Mesenchymal stem cell (in vitro differentiated cells and primary cell): ENCODE measurements around the gene ADAM8.
A peak's percentile ranks its signal among the peaks of the same experiment; 100 is the strongest.

ENCODE experiments used
- DNase-seq: peaks from one replicate; pipeline ENCODE4 v3.0.0-alpha.2; 2013
- H2AFZ ChIP-seq: one replicate; pipeline ENCODE4 v1.6.1; 2013; ENCODE audit warnings: low read depth, mild to moderate bottlenecking, control low read depth, inconsistent platforms, low read length, moderate library complexity
- H2AK5ac ChIP-seq: 2 replicates; pipeline ENCODE4 v1.6.1; 2013; ENCODE audit warnings: low read length, moderate library complexity, mild to moderate bottlenecking, inconsistent platforms; ENCODE audit not compliant: severe bottlenecking
- H2BK120ac ChIP-seq: one replicate; pipeline ENCODE4 v1.6.1; 2013; ENCODE audit warnings: low read depth, mild to moderate bottlenecking, inconsistent platforms, low read length, moderate library complexity
- H2BK12ac ChIP-seq, 2 experiments: one replicate each; pipeline ENCODE4 v1.6.1; 2013; ENCODE audit warnings: inconsistent platforms in 2 of 2, low read length in 2 of 2, mild to moderate bottlenecking in 2 of 2, moderate library complexity in 2 of 2, control low read depth in 1 of 2
- H2BK15ac ChIP-seq: one replicate; pipeline ENCODE4 v1.6.1; 2013; ENCODE audit warnings: mild to moderate bottlenecking, low read depth, inconsistent platforms; ENCODE audit not compliant: poor library complexity, severe bottlenecking
- H2BK5ac ChIP-seq: 2 replicates; pipeline ENCODE4 v1.6.1; 2013; ENCODE audit warnings: low read depth, mild to moderate bottlenecking, low read length, control low read depth, inconsistent platforms; ENCODE audit not compliant: poor library complexity, severe bottlenecking
- H3K14ac ChIP-seq, 2 experiments: one replicate each; pipeline ENCODE4 v1.6.1; 2013; ENCODE audit warnings: inconsistent platforms in 2 of 2, low read length in 2 of 2, control low read depth in 1 of 2, mild to moderate bottlenecking in 1 of 2, moderate library complexity in 1 of 2
- H3K18ac ChIP-seq, 2 experiments: one replicate each; pipeline ENCODE4 v1.6.1; 2013; ENCODE audit warnings: inconsistent platforms in 2 of 2, low read length in 2 of 2, control low read depth in 1 of 2, low read depth in 1 of 2, mild to moderate bottlenecking in 1 of 2
- H3K23ac ChIP-seq, 2 experiments: one replicate each; pipeline ENCODE4 v1.6.1; 2013; ENCODE audit warnings: inconsistent platforms in 2 of 2, low read length in 2 of 2, mild to moderate bottlenecking in 2 of 2, moderate library complexity in 2 of 2, control low read depth in 1 of 2
- H3K27ac ChIP-seq: 2 replicates; pipeline ENCODE4 v1.5.1; 2013; ENCODE audit warnings: mild to moderate bottlenecking, moderate library complexity, low read length, control low read depth, inconsistent platforms; ENCODE audit not compliant: poor library complexity, severe bottlenecking
- H3K27me3 ChIP-seq, 2 experiments: 2 replicates each; pipeline versions ENCODE4 v1.6.1 to v1.7.0; 2013; ENCODE audit warnings: low read length in 2 of 2, mild to moderate bottlenecking in 2 of 2, moderate library complexity in 2 of 2, control low read depth in 1 of 2, inconsistent platforms in 1 of 2; ENCODE audit not compliant: control insufficient read depth in 1 of 2, insufficient read depth in 1 of 2
- H3K36me3 ChIP-seq, 2 experiments: 2 replicates each; pipeline versions ENCODE4 v1.6.1 to v1.7.0; 2013; ENCODE audit warnings: low read length in 2 of 2, control low read depth in 1 of 2, inconsistent platforms in 1 of 2, low read depth in 1 of 2, mild to moderate bottlenecking in 1 of 2; ENCODE audit not compliant: insufficient read depth in 2 of 2, control insufficient read depth in 1 of 2
- H3K4ac ChIP-seq, 2 experiments: one replicate each; pipeline ENCODE4 v1.6.1; 2013; ENCODE audit warnings: inconsistent platforms in 2 of 2, low read length in 2 of 2, mild to moderate bottlenecking in 2 of 2, moderate library complexity in 2 of 2, control low read depth in 1 of 2, low read depth in 1 of 2
- H3K4me1 ChIP-seq: 2 replicates; pipeline ENCODE4 v1.6.1; 2013; ENCODE audit warnings: low read depth, low read length, control low read depth; ENCODE audit not compliant: control insufficient read depth, insufficient read depth
- H3K4me2 ChIP-seq: 2 replicates; pipeline ENCODE4 v1.6.1; 2013; ENCODE audit warnings: low read length, mild to moderate bottlenecking, inconsistent platforms; ENCODE audit not compliant: poor library complexity, severe bottlenecking
- H3K4me3 ChIP-seq, 2 experiments: 2 replicates each; pipeline versions ENCODE4 v1.5.1 to v1.7.0; 2013; ENCODE audit warnings: low read length in 2 of 2, mild to moderate bottlenecking in 2 of 2, control low read depth in 1 of 2, low read depth in 1 of 2; ENCODE audit not compliant: insufficient read depth in 1 of 2
- H3K79me1 ChIP-seq: replicated peaks from 2 replicates; pipeline ENCODE4 v1.6.1; 2013; ENCODE audit warnings: mild to moderate bottlenecking, control low read depth, low read length, inconsistent platforms; ENCODE audit not compliant: poor library complexity, severe bottlenecking
- H3K9ac ChIP-seq: 2 replicates; pipeline ENCODE4 v1.7.0; 2013; ENCODE audit warnings: mild to moderate bottlenecking, low read length, moderate library complexity
- H3K9me3 ChIP-seq: 2 replicates; pipeline ENCODE4 v1.7.0; 2013; ENCODE audit warnings: mild to moderate bottlenecking, low read length; ENCODE audit not compliant: control insufficient read depth
- H4K8ac ChIP-seq: one replicate; pipeline ENCODE4 v1.6.1; 2013; ENCODE audit warnings: inconsistent platforms, mild to moderate bottlenecking, low read length, moderate library complexity
- H4K91ac ChIP-seq: one replicate; pipeline ENCODE4 v1.6.1; 2013; ENCODE audit warnings: mild to moderate bottlenecking, low read length, inconsistent platforms
- WGBS: methylation state at CpG from one replicate; pipeline ENCODE4 v1.1.7; 2013; ENCODE audit warnings: mixed read lengths; 5-methylcytosine and 5-hydroxymethylcytosine counted together

The ADAM8 gene

GRCh38 chr10:133309100-133309719, 32.5 kb upstream of the ADAM8 start:
- Histone ChIP-seq H3K4me3 (peak overlapping the region; percentile 92 to 95), H3K14ac (peak overlapping the region in 1 of 2 experiments; percentile 89), H3K23ac (peak overlapping the region in 1 of 2 experiments; percentile 17), H2BK12ac (peak overlapping the region in 1 of 2 experiments; percentile 84), H2BK120ac (peak overlapping the region; percentile 96), H3K18ac (peak overlapping the region; percentile 85 to 90), H2BK15ac (peak overlapping the region; percentile 96), H4K8ac (peak overlapping the region; percentile 70), H2AFZ (no peak overlapping the region), H3K9ac (peak overlapping the region; percentile 99), H4K91ac (peak overlapping the region; percentile 57), H3K4me2 (peak overlapping the region; percentile 68), H3K27me3 (no peaks in the 10 kb centered on the region), H3K4me1 (peaks cover 26% of the 10 kb centered on the region), H3K4ac (peak overlapping the region; percentile 57 to 94), H3K27ac (peak overlapping the region; percentile 67), H3K36me3 (peaks cover 36 to 46% of the 10 kb centered on the region in 2 experiments), H2BK5ac (peak overlapping the region; percentile 95), H2AK5ac (no peak overlapping the region), H3K9me3 (no peaks in the 10 kb centered on the region), H3K79me1 (peaks cover 19% of the 10 kb centered on the region)
- DNase-seq, result peak; percentile 89
- 31% methylated on average over 43 of the region's 46 CpGs for WGBS

- Histone ChIP-seq H2BK120ac (peak within 1 kb of the TSS; percentile 96), H4K8ac (peak within 1 kb of the TSS; percentile 70), H3K14ac (peak within 1 kb of the TSS in 1 of 2 experiments; percentile 89), H2AK5ac (no peak within 1 kb of the TSS), H2BK12ac (peak within 1 kb of the TSS in 1 of 2 experiments; percentile 84), H2AFZ (peak within 1 kb of the TSS; percentile 66), H3K4me3 (peak within 1 kb of the TSS; percentile 92 to 95), H3K4ac (peak within 1 kb of the TSS; percentile 86 to 94), H3K36me3 (peaks cover 36 to 50% of the 10 kb centered on the region in 2 experiments), H3K9me3 (no peaks in the 10 kb centered on the region), H3K9ac (peak within 1 kb of the TSS; percentile 99), H3K27ac (peak within 1 kb of the TSS; percentile 67), H3K4me1 (peaks cover 28% of the 10 kb centered on the region), H2BK5ac (peak within 1 kb of the TSS; percentile 95), H3K27me3 (no peaks in the 10 kb centered on the region), H3K79me1 (peaks cover 19% of the 10 kb centered on the region), H2BK15ac (peak within 1 kb of the TSS; percentile 96), H3K18ac (peak within 1 kb of the TSS; percentile 90 to 91), H3K4me2 (peak within 1 kb of the TSS; percentile 80), H4K91ac (peak within 1 kb of the TSS; percentile 57), H3K23ac (peak within 1 kb of the TSS in 1 of 2 experiments; percentile 73)
- peak; percentile 86 for DNase-seq
- WGBS, result under 1% methylated on average over 58 of the region's 89 CpGs
These were observed 31.9 kb upstream of the ADAM8 start, which contains the start of the genes TUBGCP2 and ZNF511 for GRCh38 chr10:133308421-133309099. TSS of gene TUBGCP2 (minus strand) at chr10:133308872. CDS start at chr10:133302941, 5,931 bp downstream. TSS of gene ZNF511 (plus strand) at chr10:133308914. CDS start at chr10:133308944, 30 bp downstream.

- Histone ChIP-seq H2BK12ac (no peak overlapping the region), H3K9me3 (no peaks in the 10 kb centered on the region)
- DNase-seq, result peak; percentile 80
These were observed 31.2 kb upstream of the ADAM8 start for GRCh38 chr10:133307776-133308420.

More at GRCh38 chr10:133307776-133308420, 31.2 kb upstream of the ADAM8 start:
- Histone ChIP-seq H2BK15ac (no peak overlapping the region), H3K4me1 (peaks cover 29% of the 10 kb centered on the region), H3K18ac (peak overlapping the region in 1 of 2 experiments; percentile 91), H3K23ac (no peak overlapping the region), H3K14ac (no peak overlapping the region), H3K27ac (no peak overlapping the region), H2BK5ac (no peak overlapping the region), H4K8ac (peak overlapping the region; percentile 38), H3K4ac (no peak overlapping the region), H3K79me1 (peaks cover 19% of the 10 kb centered on the region), H2AK5ac (no peak overlapping the region), H3K36me3 (peaks cover 34 to 51% of the 10 kb centered on the region in 2 experiments), H2BK120ac (no peak overlapping the region), H3K4me3 (peak overlapping the region; percentile 92 to 95), H2AFZ (no peak overlapping the region), H3K9ac (peak overlapping the region; percentile 99), H3K27me3 (no peaks in the 10 kb centered on the region), H4K91ac (no peak overlapping the region), H3K4me2 (peak overlapping the region; percentile 80)
- WGBS, result 11% methylated on average over 25 of the region's 25 CpGs
